ENCODE results near the gene PACSIN1. TPM values are rescaled to one million over a fixed set of nuclear protein-coding genes. Genes with fewer than 3 reads are reported as not detected.

Gene PACSIN1
- total and polyA plus RNA-seq, 4 donors = 0.03 to 0.17 (median 0.15) TPM

- Histone ChIP-seq H3K27me3 (ENCODE audit: control insufficient read depth in 4 of 4, insufficient read depth in 4 of 4, low read length in 3 of 4) (no peaks in the 10 kb centered on the region), H3K36me3 (ENCODE audit: control insufficient read depth in 4 of 4, insufficient read depth in 3 of 4, low read depth in 1 of 4, low read length in 3 of 4) (no peaks in the 10 kb centered on the region), H3K9ac (ENCODE audit: low read depth in 1 of 2, low read length in 2 of 2) (no peak overlapping the region), H3K4me1 (ENCODE audit: control insufficient read depth in 4 of 4, insufficient read depth in 4 of 4, low read length in 3 of 4) (no peaks in the 10 kb centered on the region), H3K27ac (ENCODE audit: low read depth in 1 of 2, low read length in 2 of 2) (no peak overlapping the region), H3K4me3 (ENCODE audit: low read depth in 1 of 3, low read length in 3 of 3) (no peak overlapping the region), H3K9me3 (ENCODE audit: control insufficient read depth in 4 of 4, low read length in 3 of 4) (no peaks in the 10 kb centered on the region)
- no peak for DNase-seq (ENCODE audit: low spot score)
- WGBS = 91% methylated on average over 38 of the region's 38 CpGs
- no peak for TF ChIP-seq NR2F2 (IDR thresholded peaks at IDR 0.05)
- TF ChIP-seq, protein P1, sequence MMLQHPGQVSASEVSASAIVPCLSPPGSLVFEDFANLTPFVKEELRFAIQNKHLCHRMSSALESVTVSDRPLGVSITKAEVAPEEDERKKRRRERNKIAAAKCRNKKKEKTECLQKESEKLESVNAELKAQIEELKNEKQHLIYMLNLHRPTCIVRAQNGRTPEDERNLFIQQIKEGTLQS (IDR thresholded peaks at IDR 0.05) = no peak
- TF ChIP-seq GABPA (IDR thresholded peaks at IDR 0.05 in 1 of 2, conservative IDR thresholded peaks at IDR 0.05 in 1 of 2) = no peak
- TF ChIP-seq HNF4G (IDR thresholded peaks at IDR 0.05) = no peak
- no peak for TF ChIP-seq EGR1 (IDR thresholded peaks at IDR 0.05; ENCODE audit: low read depth in 2 of 2)
- no peak for TF ChIP-seq FOXA1 (IDR thresholded peaks at IDR 0.05)
- TF ChIP-seq HNF4A (conservative IDR thresholded peaks at IDR 0.05) = no peak
- TF ChIP-seq TAF1 (conservative IDR thresholded peaks at IDR 0.05) = no peak
- TF ChIP-seq, protein P2, sequence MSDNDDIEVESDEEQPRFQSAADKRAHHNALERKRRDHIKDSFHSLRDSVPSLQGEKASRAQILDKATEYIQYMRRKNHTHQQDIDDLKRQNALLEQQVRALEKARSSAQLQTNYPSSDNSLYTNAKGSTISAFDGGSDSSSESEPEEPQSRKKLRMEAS (IDR thresholded peaks at IDR 0.05) = no peak
- no peak for TF ChIP-seq RAD21 (IDR thresholded peaks at IDR 0.05)
- no peak for TF ChIP-seq YY1 (IDR thresholded peaks at IDR 0.05)
- no peak for TF ChIP-seq RXRA (IDR thresholded peaks at IDR 0.05)
- TF ChIP-seq, protein P3, sequence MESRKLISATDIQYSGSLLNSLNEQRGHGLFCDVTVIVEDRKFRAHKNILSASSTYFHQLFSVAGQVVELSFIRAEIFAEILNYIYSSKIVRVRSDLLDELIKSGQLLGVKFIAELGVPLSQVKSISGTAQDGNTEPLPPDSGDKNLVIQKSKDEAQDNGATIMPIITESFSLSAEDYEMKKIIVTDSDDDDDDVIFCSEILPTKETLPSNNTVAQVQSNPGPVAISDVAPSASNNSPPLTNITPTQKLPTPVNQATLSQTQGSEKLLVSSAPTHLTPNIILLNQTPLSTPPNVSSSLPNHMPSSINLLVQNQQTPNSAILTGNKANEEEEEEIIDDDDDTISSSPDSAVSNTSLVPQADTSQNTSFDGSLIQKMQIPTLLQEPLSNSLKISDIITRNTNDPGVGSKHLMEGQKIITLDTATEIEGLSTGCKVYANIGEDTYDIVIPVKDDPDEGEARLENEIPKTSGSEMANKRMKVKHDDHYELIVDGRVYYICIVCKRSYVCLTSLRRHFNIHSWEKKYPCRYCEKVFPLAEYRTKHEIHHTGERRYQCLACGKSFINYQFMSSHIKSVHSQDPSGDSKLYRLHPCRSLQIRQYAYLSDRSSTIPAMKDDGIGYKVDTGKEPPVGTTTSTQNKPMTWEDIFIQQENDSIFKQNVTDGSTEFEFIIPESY (IDR thresholded peaks at IDR 0.05) = no peak
Measured at GRCh38 chr6:34436803-34437643, 28.9 kb upstream of the PACSIN1 start.

DNA sequence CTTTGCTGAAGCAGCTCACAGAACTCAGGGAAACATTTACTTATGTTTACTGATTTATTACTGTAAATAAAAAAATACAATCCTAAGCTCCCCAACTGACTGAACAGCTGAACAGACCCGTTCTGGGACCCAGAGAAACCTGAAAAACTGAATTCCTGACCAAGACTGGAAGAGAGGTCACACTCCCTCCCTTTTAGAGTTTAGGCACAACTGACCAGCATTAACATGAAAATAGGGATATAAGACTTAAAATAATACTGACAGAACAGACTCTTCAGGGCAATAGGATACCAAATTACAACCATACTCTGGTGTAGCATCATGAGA is 28.3 kb upstream of the PACSIN1 start:
- no peak for DNase-seq (ENCODE audit: low spot score)
- H3K27me3 ChIP-seq (ENCODE audit: control insufficient read depth in 4 of 4, insufficient read depth in 4 of 4, low read length in 3 of 4) = no peaks in the 10 kb centered on the region
- no peak overlapping the region for H3K4me3 ChIP-seq (ENCODE audit: low read depth in 1 of 3, low read length in 3 of 3)
- no peak overlapping the region for H3K27ac ChIP-seq (ENCODE audit: low read depth in 1 of 2, low read length in 2 of 2)
- no peaks in the 10 kb centered on the region for H3K9me3 ChIP-seq (ENCODE audit: control insufficient read depth in 4 of 4, low read length in 3 of 4)
- WGBS = 81% methylated on average over 1 of the region's 1 CpG
- H3K36me3 ChIP-seq (ENCODE audit: control insufficient read depth in 4 of 4, insufficient read depth in 3 of 4, low read depth in 1 of 4, low read length in 3 of 4) = no peaks in the 10 kb centered on the region
- H3K4me1 ChIP-seq (ENCODE audit: control insufficient read depth in 4 of 4, insufficient read depth in 4 of 4, low read length in 3 of 4) = no peaks in the 10 kb centered on the region
- no peak overlapping the region for H3K9ac ChIP-seq (ENCODE audit: low read depth in 1 of 2, low read length in 2 of 2)
- TF ChIP-seq, protein P2 (IDR thresholded peaks at IDR 0.05) = no peak
- TF ChIP-seq FOXA1 (IDR thresholded peaks at IDR 0.05) (no peak), REST (IDR thresholded peaks at IDR 0.05) (no peak), FOXA2 (IDR thresholded peaks at IDR 0.05) (no peak), HNF4G (IDR thresholded peaks at IDR 0.05) (no peak)
- TF ChIP-seq, protein P1 (IDR thresholded peaks at IDR 0.05) = no peak
